Stimulated activated CD4-positive, alpha-beta T cell treated with anti-CD3 and anti-CD28 coated beads, Interleukin-2, amount 100 ng/mL, for 4 hours (primary cell): ENCODE results near the gene ST14.

ENCODE experiments used
- DNase-seq: peaks from one replicate; pipeline ENCODE4 v3.0.0-alpha.2; 2020; ENCODE audit warnings: low read depth

The ST14 gene

GRCh38 chr11:130136107-130136506, 23.5 kb upstream of the ST14 start:
- DNase-seq, result no peak

- DNase-seq, result no peak
Measured at GRCh38 chr11:130137999-130138398, 21.6 kb upstream of the ST14 start.

DNA sequence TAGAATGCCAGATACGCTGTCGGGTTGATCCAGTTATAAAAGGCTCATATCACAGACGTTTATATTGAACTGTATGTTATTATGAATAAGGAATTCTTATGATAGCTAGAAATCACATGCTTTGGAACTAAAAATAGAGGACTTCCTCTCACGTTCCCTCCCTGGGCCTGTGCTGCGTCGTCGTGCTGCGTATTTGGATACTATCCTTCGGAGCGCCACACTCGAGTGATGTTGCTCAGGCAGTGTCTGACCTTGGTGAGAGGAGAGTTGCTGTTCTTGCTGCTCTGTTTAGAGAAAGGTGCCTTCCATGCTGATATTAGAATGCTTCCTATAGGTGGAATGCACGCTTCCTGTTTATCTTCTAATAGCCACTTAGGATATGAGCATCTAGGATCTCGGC, 20.2 kb upstream of the ST14 start:
- DNase-seq, result no peak

- no peak for DNase-seq
Measured at GRCh38 chr11:130141561-130142341, 17.8 kb upstream of the ST14 start.

DNA sequence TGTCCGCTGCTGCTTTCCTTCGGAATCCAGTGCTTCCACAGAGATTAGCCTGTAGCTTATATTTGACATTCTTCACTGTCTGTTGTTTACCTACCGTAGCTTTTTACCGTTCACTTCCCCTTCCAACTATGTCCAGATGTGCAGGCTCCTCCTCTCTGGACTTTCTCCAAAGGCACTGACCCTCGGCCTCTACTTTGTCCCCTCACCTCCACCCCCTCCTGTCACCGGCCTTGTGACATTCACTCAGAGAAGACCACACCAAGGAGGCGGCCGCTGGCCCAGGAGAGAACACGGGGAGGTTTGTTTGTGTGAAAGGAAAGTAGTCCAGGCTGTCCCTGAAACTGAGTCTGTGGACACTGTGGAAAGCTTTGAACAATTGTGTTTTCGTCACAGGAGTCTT, 15.4 kb upstream of the ST14 start:
- DNase-seq, result no peak

DNA sequence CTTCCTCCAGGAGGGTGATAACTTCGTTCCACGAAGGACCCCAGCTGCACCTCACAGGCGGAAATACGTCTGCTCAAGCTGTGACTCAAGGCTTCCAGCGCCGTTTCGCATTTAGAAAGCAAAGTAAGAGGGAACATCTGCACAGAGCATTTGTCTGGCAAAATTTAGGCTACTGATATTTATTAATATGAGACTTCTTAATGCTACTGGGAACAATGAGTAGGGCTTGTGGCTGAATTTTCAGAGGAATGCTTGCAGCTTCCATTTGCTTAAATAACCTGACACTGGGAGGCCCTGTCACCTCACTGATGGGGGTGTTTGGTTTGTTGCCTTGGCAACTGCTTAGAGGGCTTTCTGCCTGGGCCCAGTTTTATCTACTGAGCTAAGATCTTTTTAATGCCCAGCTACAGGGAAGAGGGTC, 14.7 kb upstream of the ST14 start:
- DNase-seq, result no peak

DNA sequence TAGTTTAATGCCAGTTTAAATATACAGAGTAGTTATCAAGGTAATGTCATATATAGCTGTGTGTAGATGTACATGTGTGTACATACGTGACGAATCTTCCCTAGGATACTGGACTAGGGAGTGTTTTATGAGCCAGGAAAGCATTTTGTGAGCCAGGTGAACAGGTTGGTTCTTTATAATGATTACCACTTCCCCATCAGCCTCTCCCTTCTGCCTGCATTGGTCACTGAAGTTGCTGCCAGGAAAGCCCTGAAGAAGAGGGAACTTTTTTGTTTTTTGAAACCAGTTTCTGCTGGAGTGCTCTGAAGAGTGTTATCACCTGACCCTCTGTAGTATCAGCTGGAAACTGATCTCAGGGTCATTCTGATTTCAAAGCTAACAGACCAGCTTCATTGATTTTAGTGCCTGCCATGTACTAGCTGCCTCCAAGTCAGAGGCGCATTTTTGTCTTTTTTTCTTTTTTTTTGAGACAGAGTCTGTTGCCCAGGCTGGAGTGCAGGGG, 14.2 kb upstream of the ST14 start:
- DNase-seq, result no peak

DNA sequence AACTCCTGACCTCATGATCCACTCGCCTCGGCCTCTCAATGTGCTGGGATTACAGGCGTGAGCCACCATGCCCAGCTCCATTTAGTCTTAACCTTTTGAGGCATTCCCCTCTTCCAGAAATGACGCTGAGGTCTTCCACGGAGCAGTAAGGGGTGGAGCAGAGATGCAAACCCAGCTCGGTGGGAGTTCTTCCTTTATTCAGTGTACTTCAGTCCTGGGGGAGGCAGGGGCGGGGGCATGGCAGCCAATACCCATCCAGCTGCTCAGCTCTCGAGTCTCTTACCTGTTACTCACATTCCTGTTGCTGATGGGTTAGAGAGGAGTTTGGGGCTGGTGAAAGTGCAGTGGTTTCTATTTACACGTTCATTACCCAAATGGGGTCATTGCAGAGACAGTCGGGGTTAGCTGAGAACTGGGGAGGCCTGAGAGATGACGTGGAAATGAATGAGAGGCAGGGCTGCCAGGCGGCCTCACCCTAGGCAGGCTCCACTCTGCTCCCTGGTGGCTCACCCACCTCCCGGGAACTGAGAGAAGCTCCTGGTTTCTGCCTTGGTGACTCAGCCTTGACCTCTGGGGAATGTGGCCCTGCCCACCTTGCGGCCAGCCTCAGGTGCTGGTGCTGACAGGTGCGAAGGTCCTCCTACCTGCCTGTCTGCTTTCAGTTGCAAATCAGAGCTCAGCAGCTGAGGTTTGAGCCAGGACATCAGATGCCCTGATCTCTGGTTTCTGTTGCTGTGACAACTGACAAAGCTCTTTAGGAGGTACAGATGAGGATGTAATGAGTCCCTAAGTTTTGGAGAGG, 13.4 kb upstream of the ST14 start:
- DNase-seq, result no peak

- no peak for DNase-seq
Measured at GRCh38 chr11:130146796-130147195, 12.8 kb upstream of the ST14 start.

DNA sequence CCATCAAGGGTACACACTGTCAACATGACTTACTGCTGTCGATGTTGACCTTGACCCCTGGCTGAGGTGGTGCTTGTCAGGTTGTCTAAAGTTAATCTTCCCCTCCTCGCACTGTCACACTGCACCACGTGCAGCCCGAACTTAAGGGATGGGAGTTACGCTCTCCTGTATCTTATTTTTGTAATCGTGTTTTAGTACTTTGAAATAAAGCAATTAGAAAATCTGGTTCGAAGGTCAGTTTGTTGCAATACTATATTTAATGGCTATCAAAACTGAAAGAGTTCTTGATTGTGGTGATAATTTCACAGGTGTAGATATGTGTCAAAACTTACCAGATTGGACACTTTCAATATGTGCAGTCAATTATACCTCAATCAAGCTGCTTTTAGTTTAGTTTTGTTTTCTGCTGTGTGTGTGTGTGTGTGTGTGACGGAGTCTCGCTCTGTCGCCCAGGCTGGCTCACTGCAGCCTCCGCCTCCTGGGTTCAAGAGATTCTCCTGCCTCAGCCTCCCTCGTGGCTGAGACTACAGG, 10.7 kb upstream of the ST14 start:
- DNase-seq, result no peak

DNA sequence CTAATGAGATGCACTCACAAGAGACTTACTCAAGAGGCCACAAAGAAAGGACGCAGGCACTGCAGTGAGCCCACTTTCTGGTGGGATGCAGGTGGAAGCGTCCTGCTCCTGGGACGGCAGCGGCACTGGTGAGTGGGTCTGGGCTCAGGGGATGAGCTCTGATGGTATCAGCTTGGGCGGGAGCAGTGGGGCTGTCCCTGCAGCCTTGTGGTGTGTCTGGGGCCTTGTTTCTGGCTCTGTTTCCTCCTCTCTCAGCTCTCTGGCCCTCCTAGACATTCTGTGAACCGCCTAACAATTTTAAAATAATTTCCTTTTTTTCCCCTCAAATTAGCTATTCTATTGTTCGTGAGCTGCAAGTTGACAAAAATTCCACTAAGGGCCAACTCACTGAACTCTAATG, 8.8 kb upstream of the ST14 start:
- DNase-seq, result no peak

DNA sequence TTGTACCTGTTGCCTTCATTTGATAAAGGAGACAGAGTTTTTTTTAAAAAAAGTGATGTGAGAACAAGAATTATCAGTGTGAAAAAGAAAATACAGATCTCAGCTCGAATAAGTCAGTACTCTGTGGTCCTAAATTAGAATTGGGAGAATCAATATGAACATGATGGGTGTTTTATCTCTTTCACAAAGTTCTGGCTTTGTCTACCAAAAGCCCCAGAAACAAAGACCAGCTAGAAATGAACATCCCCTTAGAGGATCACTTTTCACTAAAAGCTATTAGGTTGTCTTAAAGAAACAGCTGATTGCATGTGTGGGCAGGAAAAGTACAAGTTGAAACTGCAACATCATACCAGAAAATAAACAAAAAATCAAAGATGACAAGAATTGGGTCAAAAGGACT, 8.4 kb upstream of the ST14 start:
- no peak for DNase-seq

- DNase-seq, result no peak
Measured at GRCh38 chr11:130156108-130157022, 3.2 kb upstream of the ST14 start.

GRCh38 chr11:130157101-130157500, 2.5 kb upstream of the ST14 start:
- DNase-seq, result no peak

GRCh38 chr11:130157840-130158239, 1.7 kb upstream of the ST14 start:
- no peak for DNase-seq

- no peak for DNase-seq
Measured at GRCh38 chr11:130159139-130159538, 443 bp upstream of the ST14 start.

DNA sequence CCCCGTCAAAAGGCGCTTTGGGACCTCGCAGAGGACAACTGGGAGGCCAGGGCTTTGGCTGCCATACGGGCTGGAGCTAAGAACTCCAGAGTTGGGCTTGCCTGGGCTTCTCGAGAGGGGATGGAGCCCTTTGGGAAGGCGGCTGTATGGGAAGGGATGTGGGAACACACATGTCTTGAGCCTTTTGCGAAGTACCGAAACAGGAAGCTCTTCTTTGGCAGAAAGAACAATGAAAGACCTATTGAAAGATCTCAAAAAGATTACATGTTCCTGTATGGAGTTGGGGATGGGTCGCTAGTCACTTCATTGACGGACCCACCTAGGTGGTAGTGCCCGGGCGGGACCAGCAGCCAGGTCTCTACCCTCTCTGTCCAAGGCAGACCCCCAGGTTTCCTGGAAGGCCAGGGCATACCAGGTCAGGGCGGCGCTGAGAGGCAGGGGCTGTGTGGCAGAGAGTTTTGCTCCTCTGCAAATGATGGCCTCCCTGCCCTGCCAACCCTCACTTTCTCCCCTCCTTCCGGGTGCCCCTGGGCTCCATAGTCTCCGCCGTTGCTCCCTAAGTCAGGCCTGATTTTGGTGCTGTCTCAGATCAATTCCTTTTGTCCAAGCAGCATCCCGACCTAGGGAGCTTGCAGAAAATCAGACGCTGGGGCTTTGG, 1.0 kb downstream of the ST14 start:
- no peak for DNase-seq

DNA sequence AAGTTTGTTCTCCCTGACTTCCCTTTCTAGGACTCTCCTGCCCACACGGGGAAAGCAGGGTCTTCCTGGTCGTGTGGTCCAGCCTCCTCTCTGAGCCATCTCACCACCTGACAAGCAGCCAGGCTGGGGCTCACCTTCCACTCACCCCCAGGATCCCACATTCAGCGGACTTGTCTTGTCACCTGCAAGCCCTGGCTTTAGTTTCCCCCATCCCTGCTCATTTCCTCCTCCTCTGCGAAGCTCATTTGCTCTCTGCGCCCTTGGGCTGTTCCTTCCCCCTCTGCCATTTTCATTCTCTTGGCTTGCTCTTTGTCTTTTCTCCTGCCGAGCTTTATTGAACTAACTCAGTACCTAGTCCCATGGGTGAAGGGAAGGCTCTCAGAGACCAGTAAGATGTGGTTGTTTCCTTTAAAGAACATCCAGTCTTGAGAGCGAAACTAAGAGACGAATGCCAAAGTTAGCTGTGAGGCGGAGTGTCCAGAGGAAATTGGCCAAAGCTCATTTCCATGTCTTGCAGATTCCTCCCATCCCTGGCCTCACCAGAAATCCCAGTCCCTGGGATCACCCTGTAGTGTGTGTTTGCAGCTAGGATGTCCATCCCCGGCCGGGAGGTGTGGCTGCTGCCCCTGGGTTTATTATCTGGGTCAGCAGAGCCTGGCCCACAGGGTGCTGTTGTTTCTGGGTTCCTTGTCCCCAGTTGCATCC, 2.0 kb downstream of the ST14 start:
- no peak for DNase-seq

GRCh38 chr11:130162733-130163132, 3.2 kb downstream of the ST14 start:
- DNase-seq, result no peak

GRCh38 chr11:130163346-130164220, 4.0 kb downstream of the ST14 start:
- DNase-seq, result no peak
